HUES6 (cell line): ENCODE measurements around the gene PTTG1.

ENCODE experiments used
- H3K27ac ChIP-seq: 2 replicates; pipeline ENCODE4 v1.7.0; 2013; ENCODE audit warnings: low read depth, mild to moderate bottlenecking, low read length, inconsistent platforms
- H3K27me3 ChIP-seq: 2 replicates; pipeline ENCODE4 v1.6.1; 2013; ENCODE audit warnings: low read length; ENCODE audit not compliant: control insufficient read depth, insufficient read depth
- H3K36me3 ChIP-seq: 2 replicates; pipeline ENCODE4 v1.6.1; 2013; ENCODE audit warnings: low read length; ENCODE audit not compliant: control insufficient read depth, insufficient read depth
- H3K4me1 ChIP-seq: 2 replicates; pipeline ENCODE4 v1.6.1; 2013; ENCODE audit warnings: low read length; ENCODE audit not compliant: control insufficient read depth, insufficient read depth
- H3K4me3 ChIP-seq: 2 replicates; pipeline ENCODE4 v1.5.1; 2013; ENCODE audit warnings: low read depth, low read length
- H3K9ac ChIP-seq: one replicate; pipeline ENCODE4 v1.6.1; 2013; ENCODE audit warnings: mild to moderate bottlenecking, low read length
- H3K9me3 ChIP-seq: 2 replicates; pipeline ENCODE4 v1.6.1; 2013; ENCODE audit warnings: low read depth, low read length; ENCODE audit not compliant: control insufficient read depth, insufficient read depth

Gene PTTG1

GRCh38 chr5:160474084-160474483 is 52.4 kb downstream of the PTTG1 start:
- Histone ChIP-seq H3K4me1 (peaks cover 38% of the 10 kb centered on the region), H3K27ac (no peak overlapping the region)

GRCh38 chr5:160475864-160476438 is 54.3 kb downstream of the PTTG1 start:
- Histone ChIP-seq H3K4me1 (peaks cover 31% of the 10 kb centered on the region), H3K9me3 (no peaks in the 10 kb centered on the region), H3K4me3 (no peak overlapping the region), H3K36me3 (no peaks in the 10 kb centered on the region), H3K9ac (no peak overlapping the region), H3K27me3 (no peaks in the 10 kb centered on the region), H3K27ac (no peak overlapping the region)

More at GRCh38 chr5:160474084-160474483, 52.4 kb downstream of the PTTG1 start:
- H3K27me3 ChIP-seq, result no peaks in the 10 kb centered on the region
- H3K9ac ChIP-seq, result no peak overlapping the region
- H3K9me3 ChIP-seq, result no peaks in the 10 kb centered on the region
- no peak overlapping the region for H3K4me3 ChIP-seq
- H3K36me3 ChIP-seq, result no peaks in the 10 kb centered on the region

- H3K27me3 ChIP-seq, result no peaks in the 10 kb centered on the region
- peak overlapping the region; percentile 30 for H3K9ac ChIP-seq
- no peaks in the 10 kb centered on the region for H3K9me3 ChIP-seq
- no peak overlapping the region for H3K4me3 ChIP-seq
- no peaks in the 10 kb centered on the region for H3K36me3 ChIP-seq
- peaks cover 27% of the 10 kb centered on the region for H3K4me1 ChIP-seq
- peak overlapping the region; percentile 74 for H3K27ac ChIP-seq
These were observed 55.8 kb downstream of the PTTG1 start for GRCh38 chr5:160477266-160477970.

GRCh38 chr5:160478163-160478562 is 56.5 kb downstream of the PTTG1 start:
- Histone ChIP-seq H3K4me1 (peaks cover 31% of the 10 kb centered on the region), H3K27me3 (no peaks in the 10 kb centered on the region), H3K9me3 (no peaks in the 10 kb centered on the region), H3K36me3 (no peaks in the 10 kb centered on the region), H3K27ac (peak overlapping the region; percentile 7; the same call in 1 of the 2 replicates), H3K9ac (no peak overlapping the region), H3K4me3 (no peak overlapping the region)
